Loucy (cell line): ENCODE measurements around the gene TAGLN3.

ENCODE experiments used
- H2AFZ ChIP-seq: fragments of 200-600 bp; sonication (generic); 2 replicates; pipeline ENCODE4 v1.6.0; 2016; ENCODE audit warnings: antibody characterized with exemption, mild to moderate bottlenecking, low read length, moderate library complexity
- H3F3A ChIP-seq: fragments of 200-600 bp; 2 replicates; pipeline ENCODE4 v1.6.0; 2016; ENCODE audit warnings: antibody characterized with exemption, low read depth, mild to moderate bottlenecking
- H3K27me3 ChIP-seq: fragments of 200-600 bp; sonication (generic); 2 replicates; pipeline ENCODE4 v1.6.1; 2014; ENCODE audit warnings: low read length, mild to moderate bottlenecking; ENCODE audit not compliant: insufficient read depth, poor library complexity, severe bottlenecking
- H3K36me3 ChIP-seq: fragments of 200-600 bp; sonication (generic); 2 replicates; pipeline ENCODE4 v1.6.1; 2016; ENCODE audit warnings: low read length; ENCODE audit not compliant: insufficient read depth
- H3K4me1 ChIP-seq: fragments of 200-600 bp; sonication (generic); 2 replicates; pipeline ENCODE4 v1.5.1; 2014; ENCODE audit warnings: low read length, mild to moderate bottlenecking; ENCODE audit not compliant: insufficient read depth, poor library complexity, severe bottlenecking
- H3K4me2 ChIP-seq: fragments of 200-600 bp; sonication (generic); 2 replicates; pipeline ENCODE4 v1.6.0; 2014; ENCODE audit warnings: antibody characterized with exemption, low read length, low read depth, mild to moderate bottlenecking; ENCODE audit not compliant: poor library complexity, severe bottlenecking
- H3K4me3 ChIP-seq: fragments of 200-600 bp; sonication (generic); 2 replicates; pipeline ENCODE4 v1.5.1; 2014; ENCODE audit warnings: low read length, mild to moderate bottlenecking, mixed read lengths; ENCODE audit not compliant: poor library complexity, severe bottlenecking
- H3K79me2 ChIP-seq: fragments of 200-600 bp; sonication (generic); 2 replicates; pipeline ENCODE4 v1.6.1; 2014; ENCODE audit warnings: low read length; ENCODE audit not compliant: insufficient read depth
- H3K9ac ChIP-seq: fragments of 200-600 bp; sonication (generic); 2 replicates; pipeline ENCODE4 v1.6.0; 2014; ENCODE audit warnings: mild to moderate bottlenecking, low read depth, low read length, moderate library complexity; ENCODE audit not compliant: poor library complexity, severe bottlenecking
- H3K9me2 ChIP-seq: fragments of 200-600 bp; sonication (generic); replicated peaks from 2 replicates; pipeline ENCODE4 v1.6.1; 2016; ENCODE audit warnings: low read depth, low read length, mixed read lengths
- H3K9me3 ChIP-seq: fragments of 200-600 bp; sonication (generic); 2 replicates; pipeline ENCODE4 v1.6.1; 2014; ENCODE audit warnings: mild to moderate bottlenecking, antibody characterized with exemption, low read length, low read depth; ENCODE audit not compliant: insufficient read depth
- H4K20me1 ChIP-seq: fragments of 200-600 bp; sonication (generic); 2 replicates; pipeline ENCODE4 v1.6.0; 2014; ENCODE audit warnings: antibody characterized with exemption, low read length, mild to moderate bottlenecking; ENCODE audit not compliant: insufficient read depth, poor library complexity, severe bottlenecking
- EZH2phosphoT487 ChIP-seq: fragments of 200-600 bp; IDR thresholded peaks from 2 replicates; pipeline ENCODE4 v1.6.1; 2018; ENCODE audit warnings: antibody characterized with exemption, mild to moderate bottlenecking, moderate library complexity, borderline replicate concordance
- TF ChIP-seq, protein P1 (sequence below): fragments of 200-600 bp; sonication (generic); conservative IDR thresholded peaks from 2 replicates; pipeline ENCODE4 v1.5.1; 2014; ENCODE audit warnings: mild to moderate bottlenecking, antibody characterized with exemption, low read length

The TAGLN3 gene

DNA sequence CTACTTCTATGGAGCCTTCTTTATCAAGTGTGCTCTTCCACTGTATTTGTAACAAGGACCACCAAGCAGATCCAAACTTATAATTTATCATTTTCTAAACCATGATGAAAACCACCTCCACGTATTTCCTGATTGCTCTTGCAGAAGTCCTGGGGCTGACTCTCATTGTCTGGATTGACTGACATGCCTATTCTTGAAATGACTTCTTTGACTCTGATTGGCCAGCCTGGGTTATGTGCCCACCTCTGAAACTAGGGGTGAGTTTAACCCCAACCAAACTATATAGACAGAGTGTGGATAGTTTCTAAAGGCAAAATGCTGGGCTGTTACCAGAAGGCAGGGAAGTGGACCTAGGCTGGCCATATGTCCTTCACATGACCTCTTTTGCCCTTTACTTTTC lies 48.5 kb downstream of the TAGLN3 start:
- no peak overlapping the region for H3K9ac ChIP-seq
- H3K4me1 ChIP-seq = peaks cover 5% of the 10 kb centered on the region
- H3K79me2 ChIP-seq = no peaks in the 10 kb centered on the region
- no peaks in the 10 kb centered on the region for H3K36me3 ChIP-seq
- no peaks in the 10 kb centered on the region for H3K27me3 ChIP-seq
- H3K9me2 ChIP-seq = no peaks in the 10 kb centered on the region
- no peaks in the 10 kb centered on the region for H3F3A ChIP-seq
- TF ChIP-seq, protein P1, sequence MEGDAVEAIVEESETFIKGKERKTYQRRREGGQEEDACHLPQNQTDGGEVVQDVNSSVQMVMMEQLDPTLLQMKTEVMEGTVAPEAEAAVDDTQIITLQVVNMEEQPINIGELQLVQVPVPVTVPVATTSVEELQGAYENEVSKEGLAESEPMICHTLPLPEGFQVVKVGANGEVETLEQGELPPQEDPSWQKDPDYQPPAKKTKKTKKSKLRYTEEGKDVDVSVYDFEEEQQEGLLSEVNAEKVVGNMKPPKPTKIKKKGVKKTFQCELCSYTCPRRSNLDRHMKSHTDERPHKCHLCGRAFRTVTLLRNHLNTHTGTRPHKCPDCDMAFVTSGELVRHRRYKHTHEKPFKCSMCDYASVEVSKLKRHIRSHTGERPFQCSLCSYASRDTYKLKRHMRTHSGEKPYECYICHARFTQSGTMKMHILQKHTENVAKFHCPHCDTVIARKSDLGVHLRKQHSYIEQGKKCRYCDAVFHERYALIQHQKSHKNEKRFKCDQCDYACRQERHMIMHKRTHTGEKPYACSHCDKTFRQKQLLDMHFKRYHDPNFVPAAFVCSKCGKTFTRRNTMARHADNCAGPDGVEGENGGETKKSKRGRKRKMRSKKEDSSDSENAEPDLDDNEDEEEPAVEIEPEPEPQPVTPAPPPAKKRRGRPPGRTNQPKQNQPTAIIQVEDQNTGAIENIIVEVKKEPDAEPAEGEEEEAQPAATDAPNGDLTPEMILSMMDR = no peak
- TF ChIP-seq EZH2phosphoT487 = no peak
- H4K20me1 ChIP-seq = no peaks in the 10 kb centered on the region
- no peaks in the 10 kb centered on the region for H3K9me3 ChIP-seq
- H3K4me2 ChIP-seq = no peak overlapping the region
- no peak overlapping the region for H3K4me3 ChIP-seq
- no peak overlapping the region for H2AFZ ChIP-seq

DNA sequence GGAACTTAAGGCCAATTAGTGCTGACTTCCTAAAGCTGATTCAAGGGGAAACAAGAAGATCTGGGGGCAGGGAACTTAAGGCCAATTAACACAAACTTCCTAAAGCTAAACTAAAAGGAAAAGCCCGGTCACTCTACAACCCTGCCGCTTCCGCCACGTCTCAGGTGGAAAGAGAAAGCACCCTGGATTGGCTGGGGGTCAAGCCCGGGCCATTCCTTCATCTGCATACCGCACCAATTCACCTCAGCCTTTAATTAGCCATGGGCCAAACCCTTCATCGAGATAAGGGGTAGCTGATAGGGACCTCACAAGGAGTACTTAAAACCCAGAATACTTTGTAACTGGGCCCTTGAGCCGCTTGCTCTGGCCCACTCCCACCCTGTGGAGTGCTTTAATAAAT lies 50.2 kb downstream of the TAGLN3 start:
- no peaks in the 10 kb centered on the region for H3K79me2 ChIP-seq
- H4K20me1 ChIP-seq = no peaks in the 10 kb centered on the region
- H3K9me2 ChIP-seq = no peaks in the 10 kb centered on the region
- no peaks in the 10 kb centered on the region for H3K36me3 ChIP-seq
- H3K4me1 ChIP-seq = peaks cover 3% of the 10 kb centered on the region
- no peak for TF ChIP-seq EZH2phosphoT487
- TF ChIP-seq, protein P1 = no peak
- H3K9ac ChIP-seq = no peak overlapping the region
- no peak overlapping the region for H2AFZ ChIP-seq
- H3K4me3 ChIP-seq = no peak overlapping the region
- no peaks in the 10 kb centered on the region for H3F3A ChIP-seq
- H3K27me3 ChIP-seq = peaks cover 7% of the 10 kb centered on the region
- H3K4me2 ChIP-seq = no peak overlapping the region
- H3K9me3 ChIP-seq = no peaks in the 10 kb centered on the region

DNA sequence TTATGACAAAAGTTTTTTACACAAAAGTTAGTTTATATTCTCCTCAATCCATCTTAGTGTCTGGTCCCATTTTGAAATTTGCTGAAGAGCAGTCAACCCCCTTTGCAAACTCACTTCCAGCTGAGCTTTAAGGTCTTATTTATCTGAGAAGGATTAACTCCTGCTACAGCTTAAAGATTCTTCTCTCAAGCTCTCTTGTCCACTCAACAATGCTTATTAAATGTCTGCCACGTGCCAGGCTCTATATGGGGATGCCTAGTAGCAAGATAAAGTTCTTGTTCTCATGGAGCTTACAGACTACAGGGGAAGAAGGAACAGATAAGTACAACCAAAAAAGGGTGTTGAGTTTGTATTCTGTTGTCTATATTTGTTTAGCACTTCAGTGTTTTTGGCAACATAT lies 54.5 kb downstream of the TAGLN3 start:
- Histone ChIP-seq H2AFZ (no peak overlapping the region), H4K20me1 (no peaks in the 10 kb centered on the region), H3K79me2 (no peaks in the 10 kb centered on the region), H3F3A (no peaks in the 10 kb centered on the region), H3K9me2 (no peaks in the 10 kb centered on the region), H3K9me3 (no peaks in the 10 kb centered on the region), H3K4me2 (no peak overlapping the region), H3K36me3 (no peaks in the 10 kb centered on the region), H3K4me1 (no peaks in the 10 kb centered on the region), H3K9ac (no peak overlapping the region), H3K27me3 (peaks cover 16% of the 10 kb centered on the region), H3K4me3 (no peak overlapping the region)
- TF ChIP-seq EZH2phosphoT487 = no peak
- TF ChIP-seq, protein P1 = no peak
